Parathyroid adenoma (tissue), 2 donors: ENCODE data around the gene RNF215.

Experiments used
- H2AFZ ChIP-seq: fragments of 300-600 bp; sonication (generic); one replicate; pipeline ENCODE4 v1.7.0; 2017; ENCODE audit warnings: antibody characterized with exemption, mild to moderate bottlenecking
- H3K27ac ChIP-seq: fragments of 300-600 bp; sonication (generic); one replicate; pipeline ENCODE4 v1.7.0; 2017
- H3K27me3 ChIP-seq: fragments of 300-600 bp; sonication (generic); one replicate; pipeline ENCODE4 v1.7.0; 2017; ENCODE audit warnings: low read length; ENCODE audit not compliant: control insufficient read depth, insufficient read depth
- H3K36me3 ChIP-seq: fragments of 300-600 bp; sonication (generic); one replicate; pipeline ENCODE4 v1.7.0; 2017; ENCODE audit warnings: low read length; ENCODE audit not compliant: control insufficient read depth, insufficient read depth
- H3K4me1 ChIP-seq: fragments of 300-600 bp; sonication (generic); one replicate; pipeline ENCODE4 v1.7.0; 2017; ENCODE audit warnings: control low read depth
- H3K4me2 ChIP-seq: fragments of 300-600 bp; sonication (generic); one replicate; pipeline ENCODE4 v1.7.0; 2017; ENCODE audit warnings: low read length
- H3K4me3 ChIP-seq: fragments of 300-600 bp; sonication (generic); one replicate; pipeline ENCODE4 v1.7.0; 2017; ENCODE audit warnings: low read depth, low read length
- H3K79me2 ChIP-seq: fragments of 300-600 bp; sonication (generic); one replicate; pipeline ENCODE4 v1.7.0; 2017; ENCODE audit warnings: control low read depth
- H3K9ac ChIP-seq: fragments of 300-600 bp; sonication (generic); one replicate; pipeline ENCODE4 v1.7.0; 2017; ENCODE audit warnings: mild to moderate bottlenecking
- H3K9me3 ChIP-seq: fragments of 300-600 bp; sonication (generic); one replicate; pipeline ENCODE4 v1.7.0; 2017; ENCODE audit warnings: low read length; ENCODE audit not compliant: control insufficient read depth
- TF ChIP-seq, protein P1 (sequence below): fragments of 300-600 bp; sonication (generic); IDR thresholded peaks from one replicate; pipeline ENCODE4 v1.7.0; 2017; ENCODE audit warnings: antibody characterized with exemption, mild to moderate bottlenecking
- donor health status: primary hyperparathyroidism.

Gene RNF215

DNA sequence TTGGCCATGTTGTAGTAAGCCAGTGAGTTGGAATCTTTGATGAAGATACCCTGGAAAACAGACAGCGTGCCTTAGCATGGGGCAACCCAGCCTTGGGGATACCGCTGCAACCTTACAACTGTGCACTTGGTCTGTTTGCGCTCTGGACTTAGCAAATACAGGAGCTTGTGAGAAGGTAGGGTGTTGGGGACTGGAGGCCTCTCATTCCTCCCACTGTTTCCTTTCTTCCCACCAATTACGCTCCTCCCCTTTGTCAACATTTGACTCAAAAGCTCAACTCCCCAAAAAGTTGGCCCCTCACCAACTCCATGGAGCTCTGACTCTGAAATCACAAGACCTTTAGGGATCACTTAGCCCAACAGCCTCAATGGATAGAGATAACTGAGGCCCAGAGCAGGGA, 52.6 kb downstream of the RNF215 start:
- H2AFZ ChIP-seq: no peak overlapping the region
- no peak overlapping the region for H3K27ac ChIP-seq
- no peaks in the 10 kb centered on the region for H3K36me3 ChIP-seq
- no peaks in the 10 kb centered on the region for H3K4me1 ChIP-seq
- H3K4me2 ChIP-seq: no peak overlapping the region
- TF ChIP-seq, protein P1, sequence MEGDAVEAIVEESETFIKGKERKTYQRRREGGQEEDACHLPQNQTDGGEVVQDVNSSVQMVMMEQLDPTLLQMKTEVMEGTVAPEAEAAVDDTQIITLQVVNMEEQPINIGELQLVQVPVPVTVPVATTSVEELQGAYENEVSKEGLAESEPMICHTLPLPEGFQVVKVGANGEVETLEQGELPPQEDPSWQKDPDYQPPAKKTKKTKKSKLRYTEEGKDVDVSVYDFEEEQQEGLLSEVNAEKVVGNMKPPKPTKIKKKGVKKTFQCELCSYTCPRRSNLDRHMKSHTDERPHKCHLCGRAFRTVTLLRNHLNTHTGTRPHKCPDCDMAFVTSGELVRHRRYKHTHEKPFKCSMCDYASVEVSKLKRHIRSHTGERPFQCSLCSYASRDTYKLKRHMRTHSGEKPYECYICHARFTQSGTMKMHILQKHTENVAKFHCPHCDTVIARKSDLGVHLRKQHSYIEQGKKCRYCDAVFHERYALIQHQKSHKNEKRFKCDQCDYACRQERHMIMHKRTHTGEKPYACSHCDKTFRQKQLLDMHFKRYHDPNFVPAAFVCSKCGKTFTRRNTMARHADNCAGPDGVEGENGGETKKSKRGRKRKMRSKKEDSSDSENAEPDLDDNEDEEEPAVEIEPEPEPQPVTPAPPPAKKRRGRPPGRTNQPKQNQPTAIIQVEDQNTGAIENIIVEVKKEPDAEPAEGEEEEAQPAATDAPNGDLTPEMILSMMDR: no peak
- H3K9ac ChIP-seq: no peak overlapping the region
- H3K79me2 ChIP-seq: no peaks in the 10 kb centered on the region
- H3K4me3 ChIP-seq: no peak overlapping the region
- H3K27me3 ChIP-seq: no peaks in the 10 kb centered on the region
- no peaks in the 10 kb centered on the region for H3K9me3 ChIP-seq

DNA sequence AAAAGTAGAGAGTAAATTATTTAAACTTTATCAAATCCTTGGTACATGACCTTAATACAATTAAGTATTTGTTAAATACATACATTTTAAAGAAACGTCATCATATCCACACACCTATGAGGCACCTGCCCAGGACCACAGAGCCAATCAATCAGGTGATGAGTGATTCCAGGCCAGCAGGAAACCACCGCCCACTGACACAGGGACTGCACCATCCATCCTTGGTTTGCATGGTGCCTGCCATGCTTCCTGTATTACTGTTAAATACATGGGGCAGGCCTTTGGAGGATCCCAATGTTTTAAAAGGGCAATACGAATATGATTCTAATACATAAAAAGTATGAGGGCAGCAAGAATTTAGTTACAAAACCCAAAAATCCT, 53.5 kb downstream of the RNF215 start:
- no peak overlapping the region for H3K9ac ChIP-seq
- H2AFZ ChIP-seq: no peak overlapping the region
- H3K79me2 ChIP-seq: no peaks in the 10 kb centered on the region
- H3K36me3 ChIP-seq: no peaks in the 10 kb centered on the region
- H3K27me3 ChIP-seq: no peaks in the 10 kb centered on the region
- TF ChIP-seq, protein P1: no peak
- no peaks in the 10 kb centered on the region for H3K4me1 ChIP-seq
- no peak overlapping the region for H3K4me3 ChIP-seq
- no peaks in the 10 kb centered on the region for H3K9me3 ChIP-seq
- no peak overlapping the region for H3K4me2 ChIP-seq
- no peak overlapping the region for H3K27ac ChIP-seq

- H3K9me3 ChIP-seq: no peaks in the 10 kb centered on the region
- H3K9ac ChIP-seq: no peak overlapping the region
- no peaks in the 10 kb centered on the region for H3K79me2 ChIP-seq
- H3K4me3 ChIP-seq: no peak overlapping the region
- H3K36me3 ChIP-seq: no peaks in the 10 kb centered on the region
- H3K27me3 ChIP-seq: no peaks in the 10 kb centered on the region
- no peak overlapping the region for H3K27ac ChIP-seq
- H2AFZ ChIP-seq: no peak overlapping the region
- TF ChIP-seq, protein P1: no peak
- no peak overlapping the region for H3K4me2 ChIP-seq
- H3K4me1 ChIP-seq: no peaks in the 10 kb centered on the region
These were observed 54.1 kb downstream of the RNF215 start for GRCh38 chr22:30332994-30333706.

DNA sequence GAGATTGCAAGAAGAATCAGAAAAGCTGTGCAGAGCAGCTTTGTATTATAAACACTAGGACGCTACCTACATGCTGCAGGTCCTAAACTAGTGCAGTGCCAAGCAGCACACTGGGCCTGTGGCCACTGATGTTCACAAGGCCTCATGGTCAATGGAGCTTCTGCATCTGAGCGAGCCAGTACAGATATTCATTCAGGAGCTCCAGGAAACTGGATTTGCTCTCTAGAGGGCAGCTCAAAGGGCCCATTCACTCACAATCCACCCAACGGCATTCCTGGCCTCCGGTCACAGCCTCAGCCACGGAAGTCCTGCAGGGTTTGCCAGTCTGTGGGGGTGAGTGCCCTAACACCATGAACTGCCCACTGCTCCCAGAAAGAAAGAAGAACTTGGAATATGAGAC, 54.7 kb downstream of the RNF215 start:
- Histone ChIP-seq H3K27me3 (no peaks in the 10 kb centered on the region), H3K36me3 (no peaks in the 10 kb centered on the region), H2AFZ (no peak overlapping the region), H3K4me1 (no peaks in the 10 kb centered on the region), H3K9ac (no peak overlapping the region), H3K4me2 (no peak overlapping the region), H3K4me3 (no peak overlapping the region), H3K79me2 (no peaks in the 10 kb centered on the region), H3K27ac (no peak overlapping the region), H3K9me3 (no peaks in the 10 kb centered on the region)
- TF ChIP-seq, protein P1: no peak
